Kidney (tissue), 14 donors: ENCODE measurements around the gene STRADA. TPM values are rescaled to one million over a fixed set of nuclear protein-coding genes. Genes with fewer than 3 reads are reported as not detected.

Experiments
- DNase-seq, 5 donors: peaks; one replicate each; pipeline ENCODE4 v3.0.0-alpha.2; 2013 to 2020
- FAIRE-seq: peaks from 2 replicates; lab custom pipeline; 2012; peaks lifted over from hg19 to GRCh38; lab: Jason Lieb, UNC
- H3K27ac ChIP-seq, 2 donors: one replicate each; pipeline ENCODE4 v1.7.0; 2013; ENCODE audit warnings: low read depth in 2 of 2, low read length in 2 of 2, inconsistent platforms in 1 of 2
- H3K27me3 ChIP-seq: one replicate; pipeline ENCODE4 v1.7.1; 2013; ENCODE audit warnings: low read length, inconsistent platforms; ENCODE audit not compliant: control insufficient read depth, insufficient read depth
- H3K36me3 ChIP-seq, 3 donors: one replicate each; pipeline versions ENCODE4 v1.7.0 to v1.7.1; 2013; ENCODE audit warnings: low read length in 3 of 3, control low read depth in 1 of 3, inconsistent platforms in 1 of 3; ENCODE audit not compliant: insufficient read depth in 3 of 3, control insufficient read depth in 2 of 3
- H3K4me1 ChIP-seq, 3 donors: one replicate each; pipeline versions ENCODE4 v1.7.0 to v1.7.1; 2013; ENCODE audit warnings: low read length in 3 of 3, inconsistent platforms in 1 of 3, low read depth in 1 of 3; ENCODE audit not compliant: control insufficient read depth in 2 of 3, insufficient read depth in 2 of 3
- H3K4me3 ChIP-seq, 3 donors: one replicate each; pipeline versions ENCODE4 v1.7.0 to v1.8.1; 2013; ENCODE audit warnings: low read length in 3 of 3, control low read depth in 1 of 3, inconsistent platforms in 1 of 3
- H3K9ac ChIP-seq, 3 donors: one replicate each; pipeline versions ENCODE4 v1.7.0 to v1.7.1; 2013; ENCODE audit warnings: low read length in 3 of 3, control low read depth in 1 of 3, inconsistent platforms in 1 of 3
- H3K9me3 ChIP-seq, 3 donors: one replicate each; pipeline versions ENCODE4 v1.7.0 to v1.7.1; 2013; ENCODE audit warnings: low read length in 3 of 3, control low read depth in 1 of 3, inconsistent platforms in 1 of 3; ENCODE audit not compliant: control insufficient read depth in 2 of 3, insufficient read depth in 1 of 3
- intact Hi-C: fragments of 100-400 bp; cut with DNase I; formaldehyde crosslinking; loops from one replicate; pipeline ENCODE4 v1.11.1; 2022
- polyA plus RNA-seq: library from polyadenylated mRNA; stranded (reverse); fragments of 350-450 nt; fragmentation: Illumina TruSeq; extraction: RNeasy Lipid Tissue Mini Kit (QIAGEN cat#74804); gene quantifications from one replicate; pipeline ENCODE4 v1.2.3, GENCODE V29; 2014; ENCODE audit warnings: low read depth, low replicate concordance; ENCODE audit not compliant: insufficient read depth
- total RNA-seq: library from RNA; stranded (reverse); fragmentation: NEBNext Ultra II Directional; extraction: Animal tissue kit (Norgen Biotek cat#: 25700); gene quantifications from one replicate; pipeline ENCODE4 v1.2.1, GENCODE V29; 2021
- TF ChIP-seq, protein P1 (sequence below): IDR thresholded peaks from 3 replicates; pipeline ENCODE4 v1.5.1; 2012; ENCODE audit warnings: mild to moderate bottlenecking, moderate library complexity, borderline replicate concordance; ENCODE audit not compliant: insufficient read depth; ENCODE audit errors: extremely low read depth
- donor health status: control.
- donor health status: control.
- donor health status: control.
- donor health status: control.
- donor health status: control.
- donor health status: DM: yes; HTN: yes; CAD: no.
- donor health status: Normal renal cell carcinoma (clear cell type).

STRADA gene
- total and polyA plus RNA-seq, 2 donors from 2014 or later, result 25.7 to 38.9 TPM

- DNase-seq (no peak), FAIRE-seq (no peak)
- no peak overlapping the region for H3K27ac ChIP-seq
- no peaks in the 10 kb centered on the region for H3K9me3 ChIP-seq
- TF ChIP-seq, protein P1, sequence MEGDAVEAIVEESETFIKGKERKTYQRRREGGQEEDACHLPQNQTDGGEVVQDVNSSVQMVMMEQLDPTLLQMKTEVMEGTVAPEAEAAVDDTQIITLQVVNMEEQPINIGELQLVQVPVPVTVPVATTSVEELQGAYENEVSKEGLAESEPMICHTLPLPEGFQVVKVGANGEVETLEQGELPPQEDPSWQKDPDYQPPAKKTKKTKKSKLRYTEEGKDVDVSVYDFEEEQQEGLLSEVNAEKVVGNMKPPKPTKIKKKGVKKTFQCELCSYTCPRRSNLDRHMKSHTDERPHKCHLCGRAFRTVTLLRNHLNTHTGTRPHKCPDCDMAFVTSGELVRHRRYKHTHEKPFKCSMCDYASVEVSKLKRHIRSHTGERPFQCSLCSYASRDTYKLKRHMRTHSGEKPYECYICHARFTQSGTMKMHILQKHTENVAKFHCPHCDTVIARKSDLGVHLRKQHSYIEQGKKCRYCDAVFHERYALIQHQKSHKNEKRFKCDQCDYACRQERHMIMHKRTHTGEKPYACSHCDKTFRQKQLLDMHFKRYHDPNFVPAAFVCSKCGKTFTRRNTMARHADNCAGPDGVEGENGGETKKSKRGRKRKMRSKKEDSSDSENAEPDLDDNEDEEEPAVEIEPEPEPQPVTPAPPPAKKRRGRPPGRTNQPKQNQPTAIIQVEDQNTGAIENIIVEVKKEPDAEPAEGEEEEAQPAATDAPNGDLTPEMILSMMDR, result no peak
- H3K36me3 ChIP-seq, result peaks cover 5 to 20% (median 12%) of the 10 kb centered on the region in 3 donors
- H3K9ac ChIP-seq, result no peak overlapping the region
- no peaks in the 10 kb centered on the region for H3K27me3 ChIP-seq
- peaks cover 0 to 2% (median 0%) of the 10 kb centered on the region in 3 donors for H3K4me1 ChIP-seq
- no peak overlapping the region for H3K4me3 ChIP-seq
- intact Hi-C loops, result no loop called here
These were observed 41.9 kb upstream of the STRADA start for GRCh38 chr17:63783522-63783921.

DNA sequence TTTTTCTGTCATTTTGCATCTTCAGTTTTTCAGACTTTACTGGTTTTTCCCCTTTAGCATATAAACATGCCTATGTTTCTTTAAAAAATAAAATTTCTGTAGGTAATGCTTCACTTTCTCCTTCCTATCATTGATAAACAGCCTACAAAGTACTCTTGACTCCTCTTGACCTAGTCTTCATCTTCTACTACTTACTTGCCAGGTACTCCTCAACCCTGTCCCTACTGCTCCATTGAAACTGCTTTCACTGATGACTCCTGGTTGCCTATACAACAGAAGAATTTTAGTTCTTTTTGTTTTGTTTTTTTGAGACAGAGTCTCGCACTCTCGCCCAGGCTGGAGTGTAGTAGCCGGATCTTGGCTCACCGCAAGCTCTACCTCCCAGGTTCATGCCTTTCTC, 39.3 kb upstream of the STRADA start:
- intact Hi-C loops, result no loop called here
- Histone ChIP-seq H3K27me3 (no peaks in the 10 kb centered on the region), H3K4me1 (peaks cover 0 to 4% (median 0%) of the 10 kb centered on the region in 3 donors), H3K9me3 (no peaks in the 10 kb centered on the region), H3K36me3 (peaks cover 0 to 10% (median 6%) of the 10 kb centered on the region in 3 donors), H3K27ac (no peak overlapping the region), H3K4me3 (no peak overlapping the region), H3K9ac (no peak overlapping the region)
- no peak for DNase-seq
- no peak for FAIRE-seq
- TF ChIP-seq, protein P1, result no peak

DNA sequence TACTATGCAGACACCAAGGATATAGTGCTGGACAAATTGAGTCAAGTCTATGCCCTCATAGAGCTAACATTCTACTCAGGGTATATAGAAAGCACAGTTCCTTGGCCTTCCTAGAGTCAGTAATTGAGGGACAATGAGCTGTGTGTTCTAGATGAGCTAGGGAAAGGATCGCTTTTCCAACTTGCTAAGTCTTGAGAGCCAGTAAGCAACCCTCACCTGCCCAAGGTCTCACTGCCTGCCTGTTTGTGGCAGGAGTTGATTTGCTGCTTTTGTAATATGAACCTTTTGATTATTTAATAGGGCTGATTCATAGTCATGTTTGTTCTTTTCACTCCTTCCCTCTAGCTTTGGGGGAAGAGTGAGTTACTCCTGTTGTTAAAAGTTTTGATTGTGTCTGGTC, 38.9 kb upstream of the STRADA start:
- no peaks in the 10 kb centered on the region for H3K27me3 ChIP-seq
- no peak overlapping the region for H3K27ac ChIP-seq
- peaks cover 0 to 5% (median 4%) of the 10 kb centered on the region in 3 donors for H3K4me1 ChIP-seq
- H3K9ac ChIP-seq, result no peak overlapping the region
- TF ChIP-seq, protein P1, result no peak
- no peaks in the 10 kb centered on the region for H3K9me3 ChIP-seq
- H3K36me3 ChIP-seq, result peaks cover 0 to 10% (median 6%) of the 10 kb centered on the region in 3 donors
- FAIRE-seq, result no peak
- intact Hi-C loops, result no loop called here
- H3K4me3 ChIP-seq, result no peak overlapping the region
- no peak for DNase-seq

DNA sequence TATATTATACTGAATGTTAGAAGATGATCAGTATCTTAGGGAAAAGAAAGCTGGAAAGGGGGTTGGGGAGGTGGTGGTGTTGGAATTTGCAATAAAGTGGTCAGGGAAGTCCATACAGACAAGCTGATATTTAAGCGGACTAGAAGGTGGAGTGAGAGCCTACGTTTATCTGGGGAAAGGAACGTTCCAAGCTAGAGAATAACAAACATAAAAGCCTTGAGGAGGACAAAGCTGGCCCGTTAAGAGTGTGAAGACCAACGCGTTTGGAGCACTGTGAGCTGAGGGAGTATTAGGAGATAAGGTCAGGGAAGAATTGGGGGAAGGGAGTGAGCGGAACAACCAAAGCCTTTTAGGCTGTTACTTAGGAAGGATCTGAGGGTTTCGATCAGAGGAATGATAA, 33.8 kb upstream of the STRADA start:
- TF ChIP-seq, protein P1, result no peak
- no peak overlapping the region for H3K27ac ChIP-seq
- DNase-seq (peak in 1 of 5 donors; percentile 2), FAIRE-seq (no peak)
- no peaks in the 10 kb centered on the region for H3K9me3 ChIP-seq
- H3K27me3 ChIP-seq, result no peaks in the 10 kb centered on the region
- H3K4me1 ChIP-seq, result peaks cover 0 to 13% (median 6%) of the 10 kb centered on the region in 3 donors
- peak overlapping the region; percentile 90 to 94 (median 94) for H3K4me3 ChIP-seq
- H3K36me3 ChIP-seq, result peaks cover 0 to 6% (median 6%) of the 10 kb centered on the region in 3 donors
- intact Hi-C loops, result no loop called here
- peak overlapping the region; percentile 68 to 93 (median 91) for H3K9ac ChIP-seq
